ENCODE results near the gene SYT6.

The SYT6 gene

GRCh38 chr1:114102136-114102535 is 51.5 kb downstream of the SYT6 start:
- DNase-seq = no peak
- in situ Hi-C loops (cut with MboI; ENCODE audit: low pct_unique_long_range_greater_than_20kb, low sequenced_read_pairs) = no loop called here

GRCh38 chr1:114100148-114100547 is 53.5 kb downstream of the SYT6 start:
- no peak for DNase-seq
- in situ Hi-C loops (cut with MboI; ENCODE audit: low pct_unique_long_range_greater_than_20kb, low sequenced_read_pairs) = no loop called here

- in situ Hi-C loops (cut with MboI; ENCODE audit: low pct_unique_long_range_greater_than_20kb, low sequenced_read_pairs) = no loop called here
These were observed 54.4 kb downstream of the SYT6 start for GRCh38 chr1:114099268-114099667.

DNA sequence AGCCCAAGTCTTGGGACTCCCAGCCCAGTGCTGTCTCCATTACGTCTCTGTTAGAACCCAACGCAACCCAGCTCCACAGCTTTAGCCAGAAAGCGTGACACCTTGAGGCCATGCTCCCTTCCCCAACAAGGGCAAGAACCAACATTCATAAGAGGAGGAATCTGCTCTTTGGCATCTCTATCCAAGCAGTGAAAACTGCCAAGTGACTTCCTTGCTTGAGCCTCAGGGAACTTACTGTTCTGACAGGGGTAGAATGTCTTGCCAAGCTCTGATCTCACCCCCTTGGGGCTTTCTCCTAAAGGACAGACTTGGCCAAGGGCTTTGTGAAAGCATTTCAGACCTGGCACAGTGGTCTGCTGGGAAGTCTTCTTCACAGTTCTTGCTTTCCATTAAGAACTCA is 56.6 kb downstream of the SYT6 start:
- DNase-seq = no peak
- in situ Hi-C loops (cut with MboI; ENCODE audit: low pct_unique_long_range_greater_than_20kb, low sequenced_read_pairs) = no loop called here

More at GRCh38 chr1:114099268-114099667, 54.4 kb downstream of the SYT6 start:
- DNase-seq = no peak

DNA sequence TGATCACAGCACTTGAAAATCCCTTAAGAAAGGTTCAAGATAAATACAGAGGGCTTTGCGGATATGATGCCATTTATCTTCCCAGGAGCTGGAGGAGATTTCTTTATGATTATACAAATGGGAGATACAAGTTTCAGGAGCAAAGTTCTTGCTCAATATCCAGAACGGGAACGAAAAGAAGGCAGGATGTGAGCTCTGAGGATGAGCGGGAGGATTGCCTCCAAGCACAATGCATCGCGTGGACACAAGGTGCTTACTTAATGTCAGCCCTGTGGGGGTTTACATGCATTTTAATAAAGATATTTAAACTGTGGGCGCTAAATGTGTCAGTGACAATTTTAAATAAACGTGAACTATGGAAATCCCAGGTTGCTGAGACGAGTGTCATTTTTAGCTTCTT is 59.0 kb downstream of the SYT6 start:
- DNase-seq = no peak
- in situ Hi-C loops (cut with MboI; ENCODE audit: low pct_unique_long_range_greater_than_20kb, low sequenced_read_pairs) = no loop called here

- no peak for DNase-seq
- in situ Hi-C loops (cut with MboI; ENCODE audit: low pct_unique_long_range_greater_than_20kb, low sequenced_read_pairs) = no loop called here
These were observed 59.4 kb downstream of the SYT6 start for GRCh38 chr1:114094363-114094634.

DNA sequence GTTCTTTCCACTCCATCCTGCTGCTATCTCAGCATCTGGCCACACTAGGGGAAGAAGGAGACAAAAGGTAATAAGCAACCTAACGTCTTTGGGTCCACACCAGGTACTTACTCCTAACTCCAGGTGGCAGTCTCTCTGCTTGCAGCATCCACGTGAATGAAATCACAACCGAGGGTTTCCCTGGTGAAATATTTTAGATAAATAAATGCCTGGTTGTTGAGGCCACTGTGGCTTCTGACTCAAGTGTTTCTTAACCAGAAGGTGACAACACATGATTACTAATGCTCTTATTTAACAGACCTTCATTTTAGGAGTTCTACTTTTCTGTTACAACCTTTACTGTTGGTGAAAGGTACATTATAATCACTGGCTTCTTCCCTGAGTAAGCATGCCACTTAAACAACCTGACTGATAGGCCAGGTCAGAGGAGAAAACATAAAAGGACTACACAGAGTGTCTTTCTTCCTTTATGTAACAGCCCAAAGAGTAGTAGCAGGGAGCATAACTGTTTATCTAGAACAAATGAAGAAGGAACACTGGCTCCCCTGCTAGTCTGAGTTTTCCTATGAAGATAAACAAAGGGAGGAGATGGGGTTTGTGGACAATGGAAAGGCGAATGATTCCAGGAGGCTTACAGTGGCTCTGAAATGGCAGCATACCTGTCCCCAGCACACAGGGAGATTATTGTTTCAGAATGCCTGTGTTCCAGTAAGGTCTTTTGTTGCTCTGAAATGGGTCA is 59.9 kb downstream of the SYT6 start:
- in situ Hi-C loops (cut with MboI; ENCODE audit: low pct_unique_long_range_greater_than_20kb, low sequenced_read_pairs) = no loop called here
- no peak for DNase-seq

GRCh38 chr1:114092186-114093062 is 61.2 kb downstream of the SYT6 start:
- in situ Hi-C loops (cut with MboI; ENCODE audit: low pct_unique_long_range_greater_than_20kb, low sequenced_read_pairs) = no loop called here
- DNase-seq = no peak

DNA sequence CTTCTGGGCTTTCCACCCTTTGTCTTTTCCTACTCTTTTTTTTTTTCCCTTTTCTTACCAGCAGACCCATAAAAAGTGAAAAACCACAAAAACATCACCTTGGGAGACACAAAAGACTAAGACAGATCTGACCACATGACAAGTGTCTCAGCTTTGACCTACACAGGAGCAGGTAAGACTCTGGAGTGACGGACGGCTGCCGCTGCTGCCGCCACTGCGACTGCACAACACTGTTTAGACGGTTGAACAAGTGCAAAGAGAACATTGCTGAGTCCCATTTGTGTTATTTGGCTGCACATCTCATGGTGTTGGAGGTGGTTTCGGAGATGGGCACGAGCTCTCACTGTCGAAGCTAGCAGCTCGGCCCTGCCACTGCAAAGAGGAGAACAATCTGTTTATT is 62.0 kb downstream of the SYT6 start:
- DNase-seq = no peak
- in situ Hi-C loops (cut with MboI; ENCODE audit: low pct_unique_long_range_greater_than_20kb, low sequenced_read_pairs) = no loop called here

- in situ Hi-C loops (cut with MboI; ENCODE audit: low pct_unique_long_range_greater_than_20kb, low sequenced_read_pairs) = no loop called here
- DNase-seq = no peak
These were observed 62.7 kb downstream of the SYT6 start for GRCh38 chr1:114090738-114091505.

GRCh38 chr1:114089502-114090138 is 64.0 kb downstream of the SYT6 start:
- DNase-seq = no peak
- in situ Hi-C loops (cut with MboI; ENCODE audit: low pct_unique_long_range_greater_than_20kb, low sequenced_read_pairs) = no loop called here

DNA sequence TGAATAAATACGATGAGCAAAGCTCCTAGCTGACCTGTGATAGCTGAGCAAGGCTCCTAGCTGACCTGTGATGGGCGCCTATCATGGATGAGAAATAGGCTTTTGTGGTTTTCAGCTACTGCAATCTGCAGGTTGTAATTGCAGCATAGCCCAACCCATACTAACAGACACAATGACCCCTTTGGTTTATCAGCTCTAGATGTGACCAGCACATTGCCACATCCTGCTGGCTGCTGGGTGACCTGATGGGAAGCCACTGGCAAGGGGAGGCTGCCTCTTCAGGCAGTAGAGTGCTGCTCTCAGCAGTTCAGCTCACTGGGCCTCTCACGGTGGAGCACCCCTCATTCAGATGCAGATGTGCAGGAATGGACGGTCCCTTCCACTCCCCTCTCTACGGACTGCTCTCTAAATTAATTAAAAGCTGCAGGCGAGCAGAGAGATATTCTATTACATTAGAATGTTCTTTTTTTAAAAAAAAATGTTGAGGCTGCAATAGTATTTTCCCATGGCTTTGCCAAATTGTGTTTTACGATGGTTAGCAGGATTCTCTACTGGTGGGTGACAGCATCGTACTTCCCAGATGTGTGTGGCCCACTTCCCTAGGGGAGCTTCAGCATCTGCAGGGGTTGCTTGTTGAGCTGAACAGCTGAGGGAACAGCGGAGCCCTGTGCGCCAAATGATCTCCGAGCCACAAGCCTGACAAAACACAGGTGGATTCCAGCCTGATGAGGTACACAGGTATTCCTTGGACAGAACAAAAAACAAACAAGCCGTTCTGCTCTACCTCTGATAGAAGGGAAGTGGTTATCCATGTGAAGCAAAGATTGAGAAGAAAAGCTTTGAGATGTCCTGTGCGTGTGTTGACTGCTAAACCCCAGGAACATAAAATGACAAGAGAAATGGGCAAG is 65.0 kb downstream of the SYT6 start:
- DNase-seq = no peak
- in situ Hi-C loops (cut with MboI; ENCODE audit: low pct_unique_long_range_greater_than_20kb, low sequenced_read_pairs) = no loop called here

- no peak for DNase-seq
- in situ Hi-C loops (cut with MboI; ENCODE audit: low pct_unique_long_range_greater_than_20kb, low sequenced_read_pairs) = no loop called here
These were observed 66.2 kb downstream of the SYT6 start for GRCh38 chr1:114087495-114087894.

- in situ Hi-C loops (cut with MboI; ENCODE audit: low pct_unique_long_range_greater_than_20kb, low sequenced_read_pairs) = no loop called here
- DNase-seq = no peak
These were observed 66.9 kb downstream of the SYT6 start for GRCh38 chr1:114086601-114087368.

- in situ Hi-C loops (cut with MboI; ENCODE audit: low pct_unique_long_range_greater_than_20kb, low sequenced_read_pairs) = no loop called here
These were observed 70.6 kb downstream of the SYT6 start for GRCh38 chr1:114082867-114083585.

DNA sequence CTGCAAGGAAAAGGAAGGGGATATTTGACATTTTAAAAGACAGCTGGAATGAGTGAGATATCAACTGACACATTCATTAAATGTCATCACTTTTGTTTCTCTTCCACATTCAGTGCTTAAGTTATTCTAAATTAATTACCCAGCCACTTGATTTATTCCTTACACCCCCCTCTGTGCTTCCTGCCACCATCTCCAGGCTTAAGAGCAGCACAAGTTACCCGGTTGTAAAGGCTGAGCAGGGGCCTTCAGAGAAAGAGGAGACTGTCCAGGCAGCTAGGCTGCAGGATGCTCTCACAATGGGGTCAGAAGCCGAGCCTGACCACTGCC is 71.4 kb downstream of the SYT6 start:
- no peak for DNase-seq
- in situ Hi-C loops (cut with MboI; ENCODE audit: low pct_unique_long_range_greater_than_20kb, low sequenced_read_pairs) = no loop called here

More at GRCh38 chr1:114082867-114083585, 70.6 kb downstream of the SYT6 start:
- no peak for DNase-seq

Data from KBM-7 (cell line).